ENCODE data around the gene NGEF. TPM values are rescaled to one million over a fixed set of nuclear protein-coding genes. Genes with fewer than 3 reads are reported as not detected.
"Not testable (repeated sequence)": the region's sequence is repeated elsewhere in the genome, so short reads cannot be mapped to it uniquely, and the experiment has no call there.

NGEF gene
- total RNA-seq, 3 donors from 2014 or later: 20.1 to 67.5 (median 38.0) TPM

DNA sequence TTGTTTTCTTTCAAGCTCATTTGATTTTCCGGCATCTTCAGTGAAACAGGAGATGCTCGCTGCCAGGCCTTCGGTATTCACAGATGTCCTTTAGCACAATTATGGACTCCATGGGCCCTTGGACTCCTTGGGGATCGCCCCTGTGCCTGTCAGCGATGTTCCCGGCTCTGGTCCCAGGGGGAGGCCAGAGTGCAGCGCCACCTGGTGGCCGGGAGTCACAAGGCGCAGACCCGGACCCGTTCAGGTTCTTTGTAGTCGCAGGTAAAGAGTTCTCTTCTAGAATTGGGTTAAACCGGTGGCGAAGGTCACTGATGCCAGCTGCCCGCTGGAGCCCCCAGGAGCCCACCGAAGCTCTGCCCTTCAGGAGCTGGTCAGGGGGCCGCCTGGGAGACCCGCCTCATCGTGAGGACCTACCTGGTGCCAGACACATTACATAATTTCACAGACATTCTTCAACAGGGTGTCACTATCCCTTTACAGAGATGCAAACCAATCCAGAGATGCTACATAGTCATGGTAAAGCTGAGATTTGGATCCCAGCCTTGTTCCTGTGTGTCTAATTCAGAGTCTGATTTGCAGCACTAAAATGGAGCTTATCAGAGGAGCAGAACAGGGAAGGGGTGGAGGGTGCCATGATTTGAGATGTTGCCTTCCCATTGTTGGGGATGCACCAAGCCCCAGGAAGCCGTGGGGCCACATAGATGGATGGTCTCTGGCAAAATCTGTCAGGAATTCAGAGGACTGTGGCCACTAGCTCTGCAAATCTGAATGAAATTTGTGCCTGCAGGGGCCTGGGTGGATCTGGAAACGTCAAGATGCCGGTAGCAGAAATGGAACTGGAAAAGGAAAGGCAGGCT lies 41.1 kb upstream of the NGEF start:
- no peaks in the 10 kb centered on the region for H3K9me3 ChIP-seq
- peak; percentile 86 for ATAC-seq
- TF ChIP-seq, protein P1, sequence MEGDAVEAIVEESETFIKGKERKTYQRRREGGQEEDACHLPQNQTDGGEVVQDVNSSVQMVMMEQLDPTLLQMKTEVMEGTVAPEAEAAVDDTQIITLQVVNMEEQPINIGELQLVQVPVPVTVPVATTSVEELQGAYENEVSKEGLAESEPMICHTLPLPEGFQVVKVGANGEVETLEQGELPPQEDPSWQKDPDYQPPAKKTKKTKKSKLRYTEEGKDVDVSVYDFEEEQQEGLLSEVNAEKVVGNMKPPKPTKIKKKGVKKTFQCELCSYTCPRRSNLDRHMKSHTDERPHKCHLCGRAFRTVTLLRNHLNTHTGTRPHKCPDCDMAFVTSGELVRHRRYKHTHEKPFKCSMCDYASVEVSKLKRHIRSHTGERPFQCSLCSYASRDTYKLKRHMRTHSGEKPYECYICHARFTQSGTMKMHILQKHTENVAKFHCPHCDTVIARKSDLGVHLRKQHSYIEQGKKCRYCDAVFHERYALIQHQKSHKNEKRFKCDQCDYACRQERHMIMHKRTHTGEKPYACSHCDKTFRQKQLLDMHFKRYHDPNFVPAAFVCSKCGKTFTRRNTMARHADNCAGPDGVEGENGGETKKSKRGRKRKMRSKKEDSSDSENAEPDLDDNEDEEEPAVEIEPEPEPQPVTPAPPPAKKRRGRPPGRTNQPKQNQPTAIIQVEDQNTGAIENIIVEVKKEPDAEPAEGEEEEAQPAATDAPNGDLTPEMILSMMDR (IDR thresholded peaks at IDR 0.05): peak; percentile 89

DNA sequence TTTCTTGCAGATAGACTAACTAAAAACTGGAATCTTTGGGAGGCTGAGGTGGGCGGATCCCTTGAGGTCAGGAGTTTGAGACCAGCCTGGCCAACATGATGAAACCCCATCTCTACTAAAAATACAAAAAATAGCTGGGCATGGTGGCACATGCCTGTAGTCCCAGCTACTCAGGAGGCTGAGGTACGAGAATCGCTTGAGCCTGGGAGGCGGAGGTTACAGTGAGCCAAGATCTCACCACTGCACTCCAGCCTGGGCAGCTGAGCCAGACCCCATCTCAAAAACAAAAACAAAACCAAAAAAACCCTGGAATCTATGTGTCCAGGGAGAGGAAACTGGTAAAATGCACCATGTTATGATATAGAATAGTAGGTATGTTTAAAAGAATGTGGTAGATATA lies 39.5 kb upstream of the NGEF start:
- ATAC-seq; H3K4me3 ChIP-seq; H3K4me1 ChIP-seq (ENCODE audit: low read depth); intact Hi-C loops (cut with DNase I, micrococcal nuclease); DNase-seq; H3K9me3 ChIP-seq; H3K36me3 ChIP-seq (ENCODE audit: low read depth): not testable (repeated sequence)

More for the DNA sequence above, 41.1 kb upstream of the NGEF start:
- Histone ChIP-seq H3K4me3 (no peak overlapping the region), H3K4me1 (ENCODE audit: low read depth) (no peaks in the 10 kb centered on the region), H3K36me3 (ENCODE audit: low read depth) (no peaks in the 10 kb centered on the region)
- intact Hi-C loops (cut with DNase I, micrococcal nuclease): no loop called here
- peak in 2 of 3 donors; percentile 80 to 83 for DNase-seq

DNA sequence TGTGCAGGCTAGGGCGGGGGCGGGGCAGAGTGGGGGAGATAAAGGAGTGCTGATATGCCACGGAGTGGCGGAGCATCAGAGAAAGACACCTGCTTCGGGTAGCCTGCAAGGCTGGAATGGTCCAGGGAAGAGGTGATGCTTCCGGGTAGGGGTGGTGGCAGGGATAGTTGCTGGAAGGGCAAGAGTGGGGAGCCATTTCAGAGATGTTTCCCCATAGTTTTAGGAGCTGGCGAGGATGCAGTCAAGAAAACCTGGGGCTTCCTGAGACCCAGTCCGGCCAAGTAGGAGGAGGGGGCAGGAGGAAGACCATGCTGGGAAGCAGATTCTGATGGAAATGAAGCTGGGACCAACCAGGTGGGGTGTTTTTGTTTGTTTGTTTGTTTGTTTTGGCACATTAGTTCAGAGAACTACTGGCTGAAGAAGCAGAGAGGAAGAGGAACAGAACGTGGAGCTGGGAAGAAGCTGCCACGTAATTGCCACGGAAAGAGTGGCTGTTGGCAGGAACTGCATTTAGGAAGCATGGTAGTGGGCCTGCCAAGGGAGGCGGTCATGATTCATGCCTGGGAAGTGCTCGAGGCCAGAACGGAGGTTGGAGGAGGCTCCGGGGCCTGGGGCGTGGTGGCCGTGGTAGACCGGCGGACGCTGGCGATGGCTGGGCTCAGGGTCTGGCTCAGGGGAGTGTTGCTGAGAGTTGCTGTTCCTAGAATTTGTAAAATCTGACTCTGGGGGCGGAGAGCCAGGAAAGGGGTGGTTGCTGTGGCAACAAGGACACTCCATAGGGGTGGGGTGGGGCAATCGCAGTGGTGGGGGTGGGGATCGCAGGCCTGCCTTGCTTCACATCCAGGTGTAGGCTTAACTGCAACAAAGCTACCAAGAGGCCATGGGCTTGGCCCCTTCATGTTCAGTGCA lies 38.4 kb upstream of the NGEF start:
- no peaks in the 10 kb centered on the region for H3K4me1 ChIP-seq (ENCODE audit: low read depth)
- H3K36me3 ChIP-seq (ENCODE audit: low read depth): no peaks in the 10 kb centered on the region
- TF ChIP-seq, protein P1 (IDR thresholded peaks at IDR 0.05): no peak
- no peak for DNase-seq
- intact Hi-C loops (cut with DNase I, micrococcal nuclease): no loop called here
- no peak overlapping the region for H3K4me3 ChIP-seq
- H3K9me3 ChIP-seq: no peaks in the 10 kb centered on the region
- peak; percentile 19 for ATAC-seq

DNA sequence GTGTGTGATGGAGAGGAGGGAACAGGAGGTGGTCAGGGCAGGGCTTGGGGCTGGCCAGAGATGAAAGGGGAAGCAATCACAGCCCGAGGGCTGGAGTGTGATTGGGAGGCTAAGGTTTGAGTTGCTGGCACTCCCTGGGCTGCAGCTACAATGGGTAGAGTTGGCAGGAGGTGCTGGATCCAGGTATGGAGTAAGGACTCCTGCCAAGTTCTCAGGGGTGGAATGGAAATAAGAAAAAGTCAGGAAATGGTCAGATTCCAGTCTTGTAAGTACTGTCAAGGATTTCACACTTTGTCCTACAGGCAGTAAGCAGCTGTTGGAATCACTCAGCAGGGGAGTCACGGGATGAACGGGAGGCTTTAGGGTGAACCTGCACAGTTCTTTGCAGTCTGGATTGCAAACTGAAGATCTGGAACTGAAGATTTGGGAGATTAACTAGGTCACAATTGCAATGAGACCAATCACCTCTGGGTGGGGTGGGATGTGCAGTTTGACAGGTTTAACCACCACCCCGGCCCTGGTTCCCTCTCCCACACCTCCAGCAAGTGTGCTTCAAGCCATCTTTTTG lies 36.2 kb upstream of the NGEF start:
- H3K9me3 ChIP-seq: no peaks in the 10 kb centered on the region
- DNase-seq (no peak), ATAC-seq (peak; percentile 40)
- H3K4me3 ChIP-seq: no peak overlapping the region
- TF ChIP-seq, protein P1 (IDR thresholded peaks at IDR 0.05): no peak
- H3K36me3 ChIP-seq (ENCODE audit: low read depth): no peaks in the 10 kb centered on the region
- intact Hi-C loops (cut with DNase I, micrococcal nuclease): no loop called here
- H3K4me1 ChIP-seq (ENCODE audit: low read depth): no peaks in the 10 kb centered on the region

DNA sequence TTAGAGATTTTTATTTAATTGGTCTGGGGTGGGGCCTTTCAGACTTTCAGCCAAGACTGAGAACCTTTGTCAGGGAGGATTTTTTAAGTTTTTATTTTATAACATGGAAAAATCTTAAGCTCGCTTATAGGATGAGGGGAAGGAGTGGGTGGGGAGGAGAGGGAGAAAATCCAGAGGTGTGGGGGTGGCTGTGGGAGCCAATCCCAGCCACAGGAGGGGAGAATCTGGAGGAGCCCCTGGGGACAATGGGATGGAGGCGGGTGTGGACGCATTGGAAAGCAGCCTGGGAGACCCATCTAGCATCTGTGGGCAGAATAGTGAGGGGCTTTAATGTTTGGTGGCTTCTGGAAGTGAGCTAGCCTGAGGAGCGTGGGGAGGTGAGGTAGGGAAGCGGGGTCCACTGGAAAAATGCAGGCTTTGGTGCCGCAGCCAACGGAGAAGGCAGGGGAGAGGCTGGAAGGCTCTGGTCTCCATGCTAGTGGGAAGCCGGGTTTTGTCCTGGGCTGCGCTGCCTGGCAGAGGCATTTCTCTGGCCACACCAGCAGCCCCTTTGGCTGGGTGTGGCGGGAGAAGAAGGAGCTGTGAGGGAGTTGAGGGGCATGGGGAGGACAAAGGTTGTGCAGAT lies 35.6 kb upstream of the NGEF start:
- ATAC-seq (no peak), DNase-seq (no peak)
- intact Hi-C loops (cut with DNase I, micrococcal nuclease): no loop called here
- Histone ChIP-seq H3K9me3 (no peaks in the 10 kb centered on the region), H3K36me3 (ENCODE audit: low read depth) (no peaks in the 10 kb centered on the region), H3K4me1 (ENCODE audit: low read depth) (no peaks in the 10 kb centered on the region), H3K4me3 (no peak overlapping the region)
- TF ChIP-seq, protein P1 (IDR thresholded peaks at IDR 0.05): no peak

Data from mucosa of descending colon (tissue), 3 donors.